ENCODE results near the gene SAMD4A. TPM values are rescaled to one million over a fixed set of nuclear protein-coding genes. Genes with fewer than 3 reads are reported as not detected.

Gene SAMD4A
- total and polyA plus RNA-seq, 2 of the 4 experiments (the other 2 are of a cell fraction) = 22.9 to 38.2 TPM

DNA sequence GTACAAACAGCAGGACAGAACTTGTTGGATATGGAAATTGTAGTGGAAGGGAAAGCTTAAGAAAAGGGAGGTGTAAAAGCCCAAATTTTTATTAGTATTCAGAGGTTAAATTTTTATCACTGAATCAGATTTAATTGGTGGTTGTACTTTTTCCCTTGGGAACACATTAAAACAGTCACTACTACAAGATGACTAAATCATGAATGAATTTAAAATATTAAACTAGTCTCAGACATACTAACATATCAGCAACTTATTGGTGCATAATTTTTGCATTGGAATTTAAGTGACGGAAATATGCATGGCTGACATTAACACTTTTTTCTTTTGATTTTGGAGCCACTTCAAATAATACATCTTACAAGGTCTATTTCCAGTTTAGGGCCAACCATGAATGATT lies 27.6 kb downstream of the SAMD4A start:
- ChIA-PET POLR2A (ENCODE audit: unreplicated experiment) (no interaction called here), CTCF (interaction anchor here (0.7 to 0.8 kb wide), 2 partner anchors 18 to 1618 kb away, joined by 3 to 4 read pairs; no protein-coding TSS in a partner anchor)
- BruUV-seq (replicated peaks) = no TSS peak
- no peak overlapping the region for H2AK5ac ChIP-seq (ENCODE audit: low read depth, low read length)
- dilution Hi-C loops (cut with HindIII; ENCODE audit: low sequenced_read_pairs, unreplicated experiment) (no loop called here), intact Hi-C loops (cut with micrococcal nuclease) (no loop called here), in situ Hi-C loops (cut with MboI; ENCODE audit: low sequenced_read_pairs) (no loop called here)
- H3K4me2 ChIP-seq (ENCODE audit: low read depth, low read length) = no peak overlapping the region
- H3K79me1 ChIP-seq (ENCODE audit: low read depth in 1 of 2, low read length in 2 of 2) = peaks cover 11 to 86% of the 10 kb centered on the region in 2 experiments
- no peaks in the 10 kb centered on the region; the same call in 1 of the 2 replicates for H3K36me3 ChIP-seq (ENCODE audit: control insufficient read depth, insufficient read depth, low read length)
- no peak overlapping the region for H4K8ac ChIP-seq (ENCODE audit: low read depth in 2 of 2, low read length in 2 of 2)
- no peak overlapping the region for H3K18ac ChIP-seq (ENCODE audit: low read depth, low read length)
- H2BK120ac ChIP-seq (ENCODE audit: low read depth, low read length) = no peak overlapping the region
- H3K9me1 ChIP-seq (ENCODE audit: insufficient read depth, low read length) = peaks cover 37% of the 10 kb centered on the region
- H3K56ac ChIP-seq (ENCODE audit: extremely low read depth, insufficient read depth, low read length) = no peak overlapping the region
- no peak overlapping the region for H3K14ac ChIP-seq (replicated peaks; ENCODE audit: low read depth, low read length)
- peaks cover 15% of the 10 kb centered on the region for H3K4me1 ChIP-seq (ENCODE audit: control insufficient read depth, insufficient read depth, low read length)
- H2AFZ ChIP-seq (replicated peaks; ENCODE audit: low read length, poor library complexity) = no peak overlapping the region
- DNase-seq (no peak), ATAC-seq (ENCODE audit: low read depth) (no peak)
- H2BK5ac ChIP-seq (ENCODE audit: low read depth, low read length, poor library complexity, severe bottlenecking) = no peak overlapping the region
- no peak overlapping the region for H2AK9ac ChIP-seq (replicated peaks; ENCODE audit: low read depth, low read length, poor library complexity)
- no peak overlapping the region for H3K27ac ChIP-seq (ENCODE audit: insufficient read depth, low read length)
- no peak overlapping the region for H4K5ac ChIP-seq (ENCODE audit: low read depth, low read length)
- H3K9me3 ChIP-seq (ENCODE audit: control insufficient read depth, insufficient read depth, low read length) = no peaks in the 10 kb centered on the region
- no peak overlapping the region for H3K4me3 ChIP-seq (ENCODE audit: insufficient read depth, low read depth, low read length)
- TF ChIP-seq FOS (IDR thresholded peaks at IDR 0.05; ENCODE audit: low read depth, low read length) (no peak), NFE2L2 (IDR thresholded peaks at IDR 0.05; ENCODE audit: low read depth, low read length) (no peak), MXI1 (IDR thresholded peaks at IDR 0.05; ENCODE audit: borderline replicate concordance, low read depth, low read length) (no peak), CEBPB (IDR thresholded peaks at IDR 0.05; ENCODE audit: low read depth, low read length) (no peak), SMC3 (IDR thresholded peaks at IDR 0.05; ENCODE audit: low read depth, low read length) (no peak), RCOR1 (IDR thresholded peaks at IDR 0.05; ENCODE audit: insufficient replicate concordance, low read length) (no peak), CHD1 (IDR thresholded peaks at IDR 0.05; ENCODE audit: low read depth, low read length) (no peak), POLR2A (IDR thresholded peaks at IDR 0.05; ENCODE audit: low read depth, low read length) (no peak)
- TF ChIP-seq, protein P1, sequence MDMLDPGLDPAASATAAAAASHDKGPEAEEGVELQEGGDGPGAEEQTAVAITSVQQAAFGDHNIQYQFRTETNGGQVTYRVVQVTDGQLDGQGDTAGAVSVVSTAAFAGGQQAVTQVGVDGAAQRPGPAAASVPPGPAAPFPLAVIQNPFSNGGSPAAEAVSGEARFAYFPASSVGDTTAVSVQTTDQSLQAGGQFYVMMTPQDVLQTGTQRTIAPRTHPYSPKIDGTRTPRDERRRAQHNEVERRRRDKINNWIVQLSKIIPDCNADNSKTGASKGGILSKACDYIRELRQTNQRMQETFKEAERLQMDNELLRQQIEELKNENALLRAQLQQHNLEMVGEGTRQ (IDR thresholded peaks at IDR 0.05; ENCODE audit: low read depth, low read length) = no peak
- WGBS, 2 experiments (ENCODE audit: extremely low coverage in 2 of 2, insufficient read length in 1 of 2) = no CpG with 5 or more reads among the region's 1 CpG
- no peak overlapping the region for H3K23ac ChIP-seq (ENCODE audit: low read depth, low read length)
- no peaks in the 10 kb centered on the region for H3K27me3 ChIP-seq (ENCODE audit: control insufficient read depth, insufficient read depth, low read length)
- H4K91ac ChIP-seq (ENCODE audit: insufficient read depth, low read depth, low read length) = no peak overlapping the region
- H3K9ac ChIP-seq (ENCODE audit: low read depth, low read length) = no peak overlapping the region
- H4K20me1 ChIP-seq (ENCODE audit: insufficient read depth, low read length) = peaks cover 55% of the 10 kb centered on the region
- H2BK15ac ChIP-seq (ENCODE audit: low read depth, low read length) = no peak overlapping the region
- H2BK20ac ChIP-seq (ENCODE audit: low read depth, low read length) = no peak overlapping the region
- H3K4ac ChIP-seq (ENCODE audit: low read depth, low read length) = no peak overlapping the region
